K562 (cell line): ENCODE results near the gene NUCKS1. TPM values are rescaled to one million over a fixed set of nuclear protein-coding genes. Genes with fewer than 3 reads are reported as not detected.

Experiments
- BCOR ChIP-seq: fragments of 450-650 bp; IDR thresholded peaks from 2 replicates; pipeline ENCODE4 v1.6.1; 2016
- C11orf30 ChIP-seq: fragments of 450-650 bp; IDR thresholded peaks from 2 replicates; pipeline ENCODE4 v1.6.1; 2016; ENCODE audit warnings: low read depth, mild to moderate bottlenecking
- CCAR2 ChIP-seq: fragments of 200-400 bp; formaldehyde crosslinking; IDR thresholded peaks from 2 replicates; pipeline ENCODE4 v1.6.1; 2017; ENCODE audit warnings: mild to moderate bottlenecking, low read depth, low read length
- COPS2 ChIP-seq: fragments of 450-650 bp; conservative IDR thresholded peaks from 2 replicates; pipeline ENCODE4 v1.6.1; 2016; ENCODE audit warnings: mild to moderate bottlenecking, moderate library complexity
- HMGN3 ChIP-seq: IDR thresholded peaks from 2 replicates; pipeline ENCODE4 v1.6.1; 2011; ENCODE audit warnings: borderline replicate concordance, low read depth, mild to moderate bottlenecking, mixed read lengths, low read length; ENCODE audit not compliant: insufficient read length; ENCODE audit errors: extremely low read depth
- MAFK ChIP-seq: IDR thresholded peaks from 2 replicates; pipeline ENCODE4 v1.6.1; 2011; ENCODE audit warnings: low read length, improper control_type of control experiment
- RAD21 ChIP-seq, 2 experiments: fragments of 250-450 bp in 1 of 2; fragments of 450-650 bp in 1 of 2; sonication (Bioruptor Pico) in 1 of 2; formaldehyde crosslinking in 1 of 2; IDR thresholded peaks in 1 of 2; conservative IDR thresholded peaks in 1 of 2; 2 replicates each; pipeline versions ENCODE4 v1.4.0 to v1.8.0; 2020 to 2022; ENCODE audit warnings: mild to moderate bottlenecking in 2 of 2, moderate library complexity in 1 of 2
- SIN3B ChIP-seq: fragments of 450-650 bp; IDR thresholded peaks from 2 replicates; pipeline ENCODE4 v1.6.1; 2017; ENCODE audit warnings: low read depth, mild to moderate bottlenecking, moderate library complexity
- SMAD2 ChIP-seq: fragments of 150-350 bp; IDR thresholded peaks from 2 replicates; pipeline ENCODE4 v1.6.1; 2014; ENCODE audit warnings: low read depth, mild to moderate bottlenecking, low read length
- SNIP1 ChIP-seq: fragments of 450-650 bp; IDR thresholded peaks from 2 replicates; pipeline ENCODE4 v1.7.1; 2017; ENCODE audit warnings: low read depth, mild to moderate bottlenecking
- TBP ChIP-seq: optimal IDR thresholded peaks from 2 replicates; pipeline ENCODE3; 2011; ENCODE audit warnings: low read depth, low read length, improper control_type of control experiment
- TFAM ChIP-seq: fragments of 250-450 bp; sonication (Bioruptor Pico); conservative IDR thresholded peaks from 2 replicates; pipeline ENCODE4 v1.5.0; 2021; ENCODE audit warnings: mild to moderate bottlenecking, moderate library complexity
- ZNF311 ChIP-seq: fragments of 250-450 bp; sonication (Bioruptor Pico); IDR thresholded peaks from 2 replicates; pipeline ENCODE4 v1.4.0; 2020; ENCODE audit warnings: mild to moderate bottlenecking, moderate library complexity
- ZNF384 ChIP-seq: IDR thresholded peaks from 2 replicates; pipeline ENCODE4 v1.6.1; 2012; ENCODE audit warnings: low read depth, low read length, improper control_type of control experiment
- polyA plus RNA-seq, 8 experiments: library from polyadenylated mRNA; depleted of rRNA in 4 of 8; stranded (reverse) in 5 of 8; unstranded in 3 of 8; fragments of >200 nt; fragmentation: Nextera tagmentation in 2 of 8; fragmentation: Illumina TruSeq in 1 of 8; extraction: Ambion mirVana in 2 of 8; extraction: Trizol in 1 of 8; gene quantifications; 2 replicates each; pipeline versions ENCODE4 v1.2.1 to v1.2.3, GENCODE V29; 2011 to 2014; ENCODE audit warnings: inconsistent platforms in 1 of 8, missing spikeins in 1 of 8
- total RNA-seq, 7 experiments: library from RNA; depleted of rRNA in 6 of 7; stranded (reverse); fragments of >200 nt in 6 of 7; fragmentation: Illumina TruSeq in 2 of 7; extraction: Trizol in 2 of 7; gene quantifications; 2 replicates each; pipeline versions ENCODE4 v1.2.1 to v1.2.3, GENCODE V29; 2011 to 2021; ENCODE audit warnings: low replicate concordance in 1 of 7
- TF ChIP-seq, protein P1 (sequence below), 3 experiments: fragments of 200-800 bp in 1 of 3; sonication (Bioruptor generic) in 1 of 3; sonication (generic) in 1 of 3; formaldehyde crosslinking in 1 of 3; IDR thresholded peaks; 2 replicates each; pipeline versions ENCODE4 v1.6.1 to v1.8.0; 2016 to 2022; ENCODE audit warnings: mild to moderate bottlenecking in 2 of 3, missing compliant biosample characterization in 2 of 3, missing genetic modification characterization in 2 of 3, missing genetic modification reagents in 1 of 3
- TF ChIP-seq, protein P2 (sequence below): fragments of 200-800 bp; sonication (Bioruptor generic); IDR thresholded peaks from 2 replicates; pipeline ENCODE4 v1.6.1; 2017; ENCODE audit warnings: missing genetic modification characterization, missing compliant biosample characterization
- TF ChIP-seq, protein P3 (sequence below), 3 experiments: fragments of 200-800 bp in 1 of 3; fragments of 250-450 bp in 1 of 3; fragments of 450-650 bp in 1 of 3; sonication (Bioruptor Pico) in 1 of 3; sonication (Bioruptor generic) in 1 of 3; formaldehyde crosslinking in 1 of 3; IDR thresholded peaks; 2 replicates each; pipeline versions ENCODE4 v1.6.1 to v1.8.0; 2016 to 2022; ENCODE audit warnings: mild to moderate bottlenecking in 2 of 3, missing genetic modification characterization in 2 of 3, missing compliant biosample characterization in 1 of 3, moderate library complexity in 1 of 3
- TF ChIP-seq, protein P4 (sequence below): fragments of 150-350 bp; conservative IDR thresholded peaks from 2 replicates; pipeline ENCODE4 v1.6.1; 2014; ENCODE audit warnings: low read length

Gene NUCKS1
- total and polyA plus RNA-seq, 9 of the 15 experiments (the other 6 are each of a cell fraction or from before 2014, with no cell fraction given): 66.7 to 244 (median 149) TPM

DNA sequence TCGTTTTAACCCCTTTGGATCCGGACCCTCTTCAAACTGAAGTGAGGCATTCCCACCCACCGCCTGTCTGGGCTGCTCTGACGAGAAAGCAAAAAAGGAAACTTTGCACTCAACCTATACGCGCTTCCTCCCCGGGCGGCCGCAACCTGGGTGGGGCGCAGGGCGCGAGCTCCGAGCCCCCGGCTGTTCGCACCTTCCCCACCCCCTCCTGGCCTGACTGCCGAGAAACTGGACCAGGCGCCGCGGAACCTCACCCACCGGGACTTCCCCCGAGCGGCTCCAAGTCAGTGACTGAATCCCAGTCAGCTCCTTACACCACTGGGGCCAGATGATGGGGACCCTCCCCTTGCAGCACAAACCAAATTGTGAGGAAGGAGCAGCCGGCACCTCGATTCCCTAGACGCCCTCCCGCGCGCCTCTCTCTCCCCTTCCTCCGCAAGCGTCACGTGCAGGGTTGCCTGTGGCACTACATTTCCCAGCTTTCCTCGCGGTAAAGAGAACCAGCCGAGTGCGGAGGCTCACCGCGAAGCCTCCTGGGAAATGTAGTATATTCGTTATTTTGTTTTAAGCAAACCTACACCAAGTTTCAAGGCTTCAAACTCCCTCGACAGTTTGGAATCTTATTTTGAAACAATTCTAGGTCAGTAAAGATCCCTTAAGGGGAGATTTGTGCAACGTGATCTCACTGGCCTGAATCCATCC is 25.2 kb upstream of the NUCKS1 start, which contains the start of gene RAB29 (continued):
- TF ChIP-seq RAD21 (CRISPR knock-in tag; conservative IDR thresholded peaks at IDR 0.05 in 1 of 2, IDR thresholded peaks at IDR 0.05 in 1 of 2) (no peak), CCAR2 (no peak), TBP (peak; percentile 1), BCOR (peak; percentile 71), ZNF311 (no peak), SMAD2 (no peak), SIN3B (0 out of 2 replicates have a peak, but pooled peaks have one; percentile 8), TFAM (CRISPR knock-in tag) (no peak), MAFK (no peak; the same call in 1 of the 2 replicates), COPS2 (no peak), ZNF384 (no peak), SNIP1 (0 out of 2 replicates have a peak, but pooled peaks have one; percentile 35), HMGN3 (peak; percentile 74), C11orf30 (no peak)
- TF ChIP-seq, protein P1, sequence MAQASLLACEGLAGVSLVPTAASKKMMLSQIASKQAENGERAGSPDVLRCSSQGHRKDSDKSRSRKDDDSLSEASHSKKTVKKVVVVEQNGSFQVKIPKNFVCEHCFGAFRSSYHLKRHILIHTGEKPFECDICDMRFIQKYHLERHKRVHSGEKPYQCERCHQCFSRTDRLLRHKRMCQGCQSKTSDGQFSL (CRISPR knock-in tag; IDR thresholded peaks at IDR 0.05): no peak
- TF ChIP-seq, protein P1 (tag; IDR thresholded peaks at IDR 0.05): no peak
- TF ChIP-seq, protein P2, sequence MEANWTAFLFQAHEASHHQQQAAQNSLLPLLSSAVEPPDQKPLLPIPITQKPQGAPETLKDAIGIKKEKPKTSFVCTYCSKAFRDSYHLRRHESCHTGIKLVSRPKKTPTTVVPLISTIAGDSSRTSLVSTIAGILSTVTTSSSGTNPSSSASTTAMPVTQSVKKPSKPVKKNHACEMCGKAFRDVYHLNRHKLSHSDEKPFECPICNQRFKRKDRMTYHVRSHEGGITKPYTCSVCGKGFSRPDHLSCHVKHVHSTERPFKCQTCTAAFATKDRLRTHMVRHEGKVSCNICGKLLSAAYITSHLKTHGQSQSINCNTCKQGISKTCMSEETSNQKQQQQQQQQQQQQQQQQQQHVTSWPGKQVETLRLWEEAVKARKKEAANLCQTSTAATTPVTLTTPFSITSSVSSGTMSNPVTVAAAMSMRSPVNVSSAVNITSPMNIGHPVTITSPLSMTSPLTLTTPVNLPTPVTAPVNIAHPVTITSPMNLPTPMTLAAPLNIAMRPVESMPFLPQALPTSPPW: peak; percentile 50
- TF ChIP-seq, protein P3, sequence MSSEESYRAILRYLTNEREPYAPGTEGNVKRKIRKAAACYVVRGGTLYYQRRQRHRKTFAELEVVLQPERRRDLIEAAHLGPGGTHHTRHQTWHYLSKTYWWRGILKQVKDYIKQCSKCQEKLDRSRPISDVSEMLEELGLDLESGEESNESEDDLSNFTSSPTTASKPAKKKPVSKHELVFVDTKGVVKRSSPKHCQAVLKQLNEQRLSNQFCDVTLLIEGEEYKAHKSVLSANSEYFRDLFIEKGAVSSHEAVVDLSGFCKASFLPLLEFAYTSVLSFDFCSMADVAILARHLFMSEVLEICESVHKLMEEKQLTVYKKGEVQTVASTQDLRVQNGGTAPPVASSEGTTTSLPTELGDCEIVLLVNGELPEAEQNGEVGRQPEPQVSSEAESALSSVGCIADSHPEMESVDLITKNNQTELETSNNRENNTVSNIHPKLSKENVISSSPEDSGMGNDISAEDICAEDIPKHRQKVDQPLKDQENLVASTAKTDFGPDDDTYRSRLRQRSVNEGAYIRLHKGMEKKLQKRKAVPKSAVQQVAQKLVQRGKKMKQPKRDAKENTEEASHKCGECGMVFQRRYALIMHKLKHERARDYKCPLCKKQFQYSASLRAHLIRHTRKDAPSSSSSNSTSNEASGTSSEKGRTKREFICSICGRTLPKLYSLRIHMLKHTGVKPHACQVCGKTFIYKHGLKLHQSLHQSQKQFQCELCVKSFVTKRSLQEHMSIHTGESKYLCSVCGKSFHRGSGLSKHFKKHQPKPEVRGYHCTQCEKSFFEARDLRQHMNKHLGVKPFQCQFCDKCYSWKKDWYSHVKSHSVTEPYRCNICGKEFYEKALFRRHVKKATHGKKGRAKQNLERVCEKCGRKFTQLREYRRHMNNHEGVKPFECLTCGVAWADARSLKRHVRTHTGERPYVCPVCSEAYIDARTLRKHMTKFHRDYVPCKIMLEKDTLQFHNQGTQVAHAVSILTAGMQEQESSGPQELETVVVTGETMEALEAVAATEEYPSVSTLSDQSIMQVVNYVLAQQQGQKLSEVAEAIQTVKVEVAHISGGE (CRISPR knock-in tag; IDR thresholded peaks at IDR 0.05): peak in 1 of 3 experiments; percentile 80; a peak in 2 of 6 replicates
- TF ChIP-seq, protein P4, sequence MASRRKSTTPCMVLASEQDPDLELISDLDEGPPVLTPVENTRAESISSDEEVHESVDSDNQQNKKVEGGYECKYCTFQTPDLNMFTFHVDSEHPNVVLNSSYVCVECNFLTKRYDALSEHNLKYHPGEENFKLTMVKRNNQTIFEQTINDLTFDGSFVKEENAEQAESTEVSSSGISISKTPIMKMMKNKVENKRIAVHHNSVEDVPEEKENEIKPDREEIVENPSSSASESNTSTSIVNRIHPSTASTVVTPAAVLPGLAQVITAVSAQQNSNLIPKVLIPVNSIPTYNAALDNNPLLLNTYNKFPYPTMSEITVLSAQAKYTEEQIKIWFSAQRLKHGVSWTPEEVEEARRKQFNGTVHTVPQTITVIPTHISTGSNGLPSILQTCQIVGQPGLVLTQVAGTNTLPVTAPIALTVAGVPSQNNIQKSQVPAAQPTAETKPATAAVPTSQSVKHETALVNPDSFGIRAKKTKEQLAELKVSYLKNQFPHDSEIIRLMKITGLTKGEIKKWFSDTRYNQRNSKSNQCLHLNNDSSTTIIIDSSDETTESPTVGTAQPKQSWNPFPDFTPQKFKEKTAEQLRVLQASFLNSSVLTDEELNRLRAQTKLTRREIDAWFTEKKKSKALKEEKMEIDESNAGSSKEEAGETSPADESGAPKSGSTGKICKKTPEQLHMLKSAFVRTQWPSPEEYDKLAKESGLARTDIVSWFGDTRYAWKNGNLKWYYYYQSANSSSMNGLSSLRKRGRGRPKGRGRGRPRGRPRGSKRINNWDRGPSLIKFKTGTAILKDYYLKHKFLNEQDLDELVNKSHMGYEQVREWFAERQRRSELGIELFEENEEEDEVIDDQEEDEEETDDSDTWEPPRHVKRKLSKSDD: no peak
